ENCODE measurements around the gene SF3A1.
"Not testable (repeated sequence)": the region's sequence is repeated elsewhere in the genome, so short reads cannot be mapped to it uniquely, and the experiment has no call there.

Gene SF3A1
- total RNA-seq, result 149 to 159 (median 155) reads per million in 4 donors

GRCh38 chr22:30356449-30357235 lies at the start of gene SF3A1, which contains the start of gene CCDC157:
Gene SF3A1, minus strand, starts transcription at chr22:30356894. Its CDS starts 102 bp downstream, at chr22:30356792.
Gene CCDC157, plus strand, starts transcription at chr22:30357007. Its CDS starts 8,994 bp downstream, at chr22:30366001.
- peak; percentile 71 to 92 (median 79) for DNase-seq

DNA sequence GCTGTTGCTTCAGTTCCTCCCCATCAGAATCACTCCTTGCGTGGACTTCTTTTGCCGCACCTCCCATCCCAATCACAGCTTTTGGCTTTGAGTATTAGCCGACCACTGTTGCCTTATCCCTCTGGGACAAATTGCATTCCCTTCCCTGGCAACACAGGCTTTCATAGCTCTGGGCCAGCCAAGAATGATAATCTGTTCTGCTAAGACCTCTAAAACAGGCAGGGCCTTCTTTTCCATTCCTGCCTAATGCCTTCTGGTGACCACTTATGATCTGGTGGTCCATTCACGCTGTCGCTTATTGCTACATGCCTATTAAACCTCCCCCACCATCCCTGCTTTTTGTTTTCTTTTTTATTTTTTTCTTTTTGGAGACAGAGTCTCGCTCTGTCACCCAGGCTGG lies 49.7 kb upstream of the SF3A1 start:
- DNase-seq, result no peak

- no peak for DNase-seq
Measured at GRCh38 chr22:30405731-30406130, 49.0 kb upstream of the SF3A1 start.

DNA sequence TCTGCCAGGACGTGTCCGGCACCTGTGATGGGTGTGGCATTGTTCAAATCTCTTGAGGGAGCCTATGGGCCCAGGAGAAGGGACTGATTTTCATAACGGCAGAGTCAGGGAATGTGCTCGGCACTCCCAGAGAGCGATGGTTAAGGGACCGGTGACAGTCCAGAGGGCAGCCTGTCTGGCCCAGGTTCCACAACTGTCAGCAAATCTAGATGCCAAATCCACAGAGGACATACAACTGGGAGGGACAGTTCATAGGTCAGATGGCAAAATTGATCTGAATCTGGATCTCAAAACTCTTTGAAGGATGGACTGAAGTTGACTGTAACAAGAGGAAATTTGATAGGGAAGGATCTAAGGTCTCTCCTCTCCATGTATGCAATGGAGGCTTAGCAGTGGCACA lies 47.6 kb upstream of the SF3A1 start:
- no peak for DNase-seq

DNA sequence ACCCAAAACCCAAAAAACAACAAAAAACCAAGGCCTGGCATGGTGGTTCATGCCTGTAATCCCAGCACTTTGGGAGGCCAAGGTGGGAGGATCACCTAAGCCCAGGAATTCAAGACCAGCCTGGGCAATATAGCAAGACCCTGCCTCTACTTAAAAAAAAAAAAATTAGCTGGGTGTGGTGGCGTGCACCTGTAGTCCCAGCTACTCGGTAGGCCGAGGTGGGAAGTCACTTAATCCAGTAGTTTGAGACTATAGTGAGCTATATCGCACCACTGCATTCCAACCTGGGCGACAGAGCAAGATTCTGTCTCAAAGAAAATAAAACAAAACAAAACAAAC lies 46.0 kb upstream of the SF3A1 start:
- DNase-seq, result not testable (repeated sequence)

DNA sequence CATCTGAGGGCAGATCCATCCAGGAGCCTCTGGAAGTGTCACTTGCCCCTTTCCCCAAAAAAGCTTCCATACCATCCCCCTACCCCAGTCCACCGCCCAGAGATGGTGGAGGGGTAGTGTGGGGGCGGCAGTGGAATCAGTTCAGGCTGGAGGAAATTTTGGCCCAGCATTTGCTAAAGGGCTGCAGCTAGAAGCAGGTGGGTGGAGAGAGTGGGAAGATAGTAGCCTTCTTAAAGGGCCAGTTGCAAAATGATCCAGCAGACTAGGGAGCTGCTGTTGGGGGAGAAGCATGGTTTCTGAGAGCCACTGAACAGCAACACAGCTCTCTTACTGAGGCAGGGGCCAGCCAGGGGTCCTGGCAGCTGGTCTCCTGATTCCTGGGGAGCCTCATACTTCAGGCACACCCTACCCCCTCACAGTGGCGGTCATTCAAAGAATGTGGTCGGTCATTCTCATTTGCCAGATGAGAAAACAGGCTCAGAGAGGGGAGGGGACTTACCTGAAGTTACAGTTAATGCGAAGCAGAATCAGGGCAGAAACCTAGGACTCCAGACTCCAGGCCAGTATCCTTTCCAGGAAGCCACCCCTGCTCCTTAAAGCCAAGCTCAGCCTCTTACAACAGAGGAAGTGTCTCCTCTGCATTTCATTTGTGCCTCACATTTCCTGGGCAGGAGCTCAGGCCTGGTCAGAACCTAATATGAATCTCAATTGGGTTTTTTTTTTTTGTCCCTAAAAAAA lies 45.5 kb upstream of the SF3A1 start:
- DNase-seq, result no peak

GRCh38 chr22:30401024-30401423 lies 44.3 kb upstream of the SF3A1 start:
- not testable (repeated sequence) for DNase-seq

GRCh38 chr22:30400159-30400558 lies 43.5 kb upstream of the SF3A1 start:
- no peak for DNase-seq

- no peak for DNase-seq
Measured at GRCh38 chr22:30399718-30400117, 43.0 kb upstream of the SF3A1 start.

GRCh38 chr22:30398685-30399680 lies 42.3 kb upstream of the SF3A1 start:
- no peak for DNase-seq

- no peak for DNase-seq
Measured at GRCh38 chr22:30397656-30398635, 41.3 kb upstream of the SF3A1 start.

GRCh38 chr22:30396871-30397655 lies 40.4 kb upstream of the SF3A1 start, which contains the start of gene SEC14L2:
Gene SEC14L2, plus strand, starts transcription at chr22:30397018. Its CDS starts 99 bp downstream, at chr22:30397117.
- DNase-seq, result peak; percentile 24 to 51 (median 50)

DNA sequence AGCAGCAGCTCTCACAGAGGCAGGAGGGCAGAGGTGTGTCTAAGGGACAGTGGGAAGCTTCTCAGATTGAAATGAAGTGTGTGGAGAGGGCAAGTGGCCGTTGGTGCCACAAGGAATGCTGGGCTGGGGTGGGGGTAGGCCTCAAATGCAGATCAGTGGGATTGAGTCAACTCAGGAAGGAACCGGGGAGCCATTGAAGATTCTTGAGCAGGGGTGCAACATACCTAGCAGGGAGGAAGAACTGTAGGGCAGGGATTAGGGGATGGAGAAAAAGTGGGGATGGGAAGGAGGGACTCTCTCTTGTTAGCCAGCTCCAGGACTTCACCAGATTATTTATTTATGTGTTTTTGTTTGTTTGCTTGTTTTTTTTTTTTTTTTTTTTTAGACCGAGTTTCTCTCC lies 37.2 kb upstream of the SF3A1 start:
- DNase-seq, result no peak

- no peak for DNase-seq
Measured at GRCh38 chr22:30393322-30393680, 36.6 kb upstream of the SF3A1 start.

GRCh38 chr22:30392661-30393321 lies 36.1 kb upstream of the SF3A1 start:
- no peak for DNase-seq

DNA sequence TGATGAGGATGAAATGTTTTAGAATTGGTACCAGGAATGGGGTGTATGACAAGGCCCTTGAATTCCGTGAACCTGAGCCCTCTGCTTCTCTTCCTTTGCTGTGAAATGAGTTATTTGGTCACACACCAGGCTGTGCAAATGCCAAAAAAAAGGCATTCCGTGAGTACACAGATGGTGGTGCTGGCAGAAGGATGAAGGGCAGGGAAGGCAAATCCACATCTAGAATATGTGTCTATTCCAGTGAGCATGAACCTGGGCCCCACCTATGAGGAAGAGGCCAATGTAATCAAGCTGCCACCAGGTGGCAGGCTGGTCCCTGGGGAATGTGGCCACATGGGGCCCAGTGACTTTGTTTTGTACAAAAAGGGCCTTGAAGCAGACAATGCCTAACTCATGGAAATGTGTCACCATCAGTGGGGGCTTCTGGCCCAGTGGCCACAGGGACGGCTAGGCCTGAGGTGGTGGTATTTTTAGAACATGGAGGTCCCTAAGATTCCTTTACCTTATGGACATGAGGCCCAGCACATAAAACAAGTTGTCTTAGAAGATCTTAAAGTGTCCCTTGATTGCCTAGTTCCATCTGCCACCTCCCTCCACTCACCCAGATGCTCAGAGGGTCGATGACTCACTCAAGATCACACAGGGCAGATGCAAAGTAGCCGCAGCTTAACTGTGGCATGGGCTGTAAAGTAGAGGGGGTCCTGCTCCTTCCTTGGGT lies 34.4 kb upstream of the SF3A1 start:
- DNase-seq, result peak; percentile 48 to 79 (median 69)

DNA sequence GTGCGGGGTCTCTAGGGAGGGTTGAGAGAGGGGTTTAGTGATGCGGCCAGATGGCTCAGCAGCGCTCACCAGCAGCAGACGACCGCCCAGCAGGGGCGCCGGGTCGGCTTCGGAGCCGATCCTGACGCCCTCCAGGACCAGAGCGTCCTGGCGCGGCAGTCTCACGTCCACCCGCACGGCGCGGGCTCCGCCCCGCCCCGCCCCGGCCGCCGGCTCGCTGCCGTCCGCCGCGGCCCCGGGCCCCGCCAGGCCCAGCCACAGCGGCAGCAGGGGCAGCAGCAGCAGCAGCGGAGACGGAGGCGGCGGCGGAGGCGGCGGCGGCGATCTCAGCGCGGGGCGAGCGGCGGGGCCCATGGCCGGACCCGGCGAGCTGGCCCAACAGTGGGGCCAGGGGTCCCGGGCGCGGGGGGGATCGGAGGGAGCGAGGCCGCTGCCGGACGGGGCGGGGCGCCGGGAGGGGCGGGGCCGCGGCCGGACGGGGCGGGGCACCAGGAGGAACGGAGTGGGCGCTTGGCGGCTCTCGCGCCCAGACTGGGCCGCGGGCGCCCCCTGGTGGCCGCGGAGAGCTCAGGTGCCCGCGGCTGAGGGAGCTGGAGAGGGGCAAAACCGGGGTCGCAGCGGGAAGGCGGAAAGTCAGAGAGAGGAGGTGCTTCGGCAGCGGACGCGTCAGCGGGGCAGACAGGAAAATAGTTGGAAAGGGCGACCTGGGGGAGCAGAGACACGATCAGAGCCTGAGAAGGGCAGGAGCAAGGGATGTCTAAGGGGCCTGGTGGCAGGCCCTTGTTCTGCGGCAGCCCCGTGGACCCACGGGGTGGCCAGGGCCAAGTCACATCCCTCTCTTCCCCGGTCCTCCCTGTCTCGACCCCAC lies 30.5 kb upstream of the SF3A1 start, which contains the start of gene RNF215:
Gene RNF215 (minus strand): TSS at position 452 of the 868 bp plus-strand sequence. CDS start 98 bp downstream, at position 354.
- DNase-seq, result peak; percentile 64 to 81 (median 67)

GRCh38 chr22:30386608-30386959 lies 29.9 kb upstream of the SF3A1 start:
- DNase-seq, result no peak
